HAP-1 (cell line): Measurements from ENCODE around the gene ETV7.

Experiments
- DNase-seq, 2 experiments: peaks; one replicate each; pipeline ENCODE4 v3.0.0-alpha.2; 2016 to 2020; ENCODE audit warnings: low spot score in 2 of 2
- H3K27me3 ChIP-seq: fragments of 250-450 bp; sonication (Bioruptor Pico); 2 replicates; pipeline ENCODE4 v1.5.1; 2020; ENCODE audit warnings: low read depth, mild to moderate bottlenecking, moderate library complexity
- H3K36me3 ChIP-seq: fragments of 250-450 bp; sonication (Bioruptor Pico); replicated peaks from 2 replicates; pipeline ENCODE4 v1.5.1; 2020; ENCODE audit warnings: mild to moderate bottlenecking
- H3K4me1 ChIP-seq: fragments of 250-450 bp; sonication (Bioruptor Pico); 2 replicates; pipeline ENCODE4 v1.5.1; 2020; ENCODE audit warnings: mild to moderate bottlenecking
- H3K4me3 ChIP-seq: fragments of 250-450 bp; sonication (Bioruptor Pico); 2 replicates; pipeline ENCODE4 v1.5.1; 2020; ENCODE audit warnings: mild to moderate bottlenecking, moderate library complexity
- H3K9me3 ChIP-seq: fragments of 250-450 bp; sonication (Bioruptor Pico); 2 replicates; pipeline ENCODE4 v1.5.1; 2020; ENCODE audit warnings: mild to moderate bottlenecking, moderate library complexity
- in situ Hi-C: fragments of 300-500 bp; cut with MboI; formaldehyde crosslinking; loops from 3 replicates; pipeline ENCODE4 v1.14.3; 2020; ENCODE audit warnings: low sequenced_read_pairs, inconsistent platforms, mixed read lengths

ETV7 gene

GRCh38 chr6:36378243-36378920, 9.1 kb downstream of the ETV7 start:
- in situ Hi-C loops = no loop called here
- Histone ChIP-seq H3K36me3 (no peaks in the 10 kb centered on the region), H3K27me3 (no peaks in the 10 kb centered on the region), H3K4me3 (no peak overlapping the region), H3K9me3 (no peaks in the 10 kb centered on the region), H3K4me1 (peaks cover 5% of the 10 kb centered on the region)
- DNase-seq = no peak

GRCh38 chr6:36377594-36377993, 9.9 kb downstream of the ETV7 start:
- in situ Hi-C loops = no loop called here
- H3K4me1 ChIP-seq = peaks cover 5% of the 10 kb centered on the region
- no peak overlapping the region for H3K4me3 ChIP-seq
- H3K36me3 ChIP-seq = no peaks in the 10 kb centered on the region
- H3K9me3 ChIP-seq = no peaks in the 10 kb centered on the region
- H3K27me3 ChIP-seq = no peaks in the 10 kb centered on the region
- no peak for DNase-seq

- Histone ChIP-seq H3K27me3 (no peaks in the 10 kb centered on the region), H3K36me3 (no peaks in the 10 kb centered on the region), H3K4me1 (peaks cover 5% of the 10 kb centered on the region), H3K9me3 (no peaks in the 10 kb centered on the region), H3K4me3 (no peak overlapping the region)
- in situ Hi-C loops = no loop called here
- DNase-seq = no peak
These were observed 10.7 kb downstream of the ETV7 start for GRCh38 chr6:36376742-36377141.

- no peak for DNase-seq
- Histone ChIP-seq H3K27me3 (no peaks in the 10 kb centered on the region), H3K36me3 (no peaks in the 10 kb centered on the region), H3K9me3 (no peaks in the 10 kb centered on the region), H3K4me1 (no peaks in the 10 kb centered on the region), H3K4me3 (no peak overlapping the region)
- in situ Hi-C loops = no loop called here
These were observed 11.3 kb downstream of the ETV7 start for GRCh38 chr6:36376183-36376582.

GRCh38 chr6:36375644-36376155, 11.8 kb downstream of the ETV7 start:
- no peak for DNase-seq
- in situ Hi-C loops = no loop called here
- no peaks in the 10 kb centered on the region for H3K4me1 ChIP-seq
- no peak overlapping the region for H3K4me3 ChIP-seq
- H3K36me3 ChIP-seq = no peaks in the 10 kb centered on the region
- no peaks in the 10 kb centered on the region for H3K9me3 ChIP-seq
- no peaks in the 10 kb centered on the region for H3K27me3 ChIP-seq

GRCh38 chr6:36374972-36375371, 12.5 kb downstream of the ETV7 start:
- no peaks in the 10 kb centered on the region for H3K9me3 ChIP-seq
- in situ Hi-C loops = no loop called here
- DNase-seq = no peak
- H3K4me1 ChIP-seq = no peaks in the 10 kb centered on the region
- no peak overlapping the region for H3K4me3 ChIP-seq
- no peaks in the 10 kb centered on the region for H3K27me3 ChIP-seq
- H3K36me3 ChIP-seq = no peaks in the 10 kb centered on the region

- in situ Hi-C loops = no loop called here
- H3K27me3 ChIP-seq = no peaks in the 10 kb centered on the region
- DNase-seq = no peak
- no peaks in the 10 kb centered on the region for H3K36me3 ChIP-seq
- no peak overlapping the region for H3K4me3 ChIP-seq
- no peaks in the 10 kb centered on the region for H3K9me3 ChIP-seq
- 0 out of 2 replicates have a peak, but pooled peaks cover 3% of the 10 kb centered on the region for H3K4me1 ChIP-seq
These were observed 13.3 kb downstream of the ETV7 start for GRCh38 chr6:36374194-36374593.

GRCh38 chr6:36373368-36374019, 14.0 kb downstream of the ETV7 start:
- no peak for DNase-seq
- Histone ChIP-seq H3K36me3 (no peaks in the 10 kb centered on the region), H3K27me3 (no peaks in the 10 kb centered on the region), H3K9me3 (no peaks in the 10 kb centered on the region), H3K4me3 (no peak overlapping the region), H3K4me1 (0 out of 2 replicates have a peak, but pooled peaks cover 3% of the 10 kb centered on the region)
- in situ Hi-C loops = no loop called here

- H3K27me3 ChIP-seq = no peaks in the 10 kb centered on the region
- no peak overlapping the region for H3K4me3 ChIP-seq
- H3K9me3 ChIP-seq = no peaks in the 10 kb centered on the region
- in situ Hi-C loops = no loop called here
- 0 out of 2 replicates have a peak, but pooled peaks cover 3% of the 10 kb centered on the region for H3K4me1 ChIP-seq
- H3K36me3 ChIP-seq = no peaks in the 10 kb centered on the region
- no peak for DNase-seq
These were observed 15.4 kb downstream of the ETV7 start for GRCh38 chr6:36372088-36372487.

GRCh38 chr6:36371211-36371610, 16.3 kb downstream of the ETV7 start:
- in situ Hi-C loops = no loop called here

GRCh38 chr6:36370638-36371037, 16.8 kb downstream of the ETV7 start:
- Histone ChIP-seq H3K4me1 (0 out of 2 replicates have a peak, but pooled peaks cover 3% of the 10 kb centered on the region), H3K27me3 (no peaks in the 10 kb centered on the region), H3K36me3 (no peaks in the 10 kb centered on the region), H3K9me3 (no peaks in the 10 kb centered on the region), H3K4me3 (no peak overlapping the region)
- in situ Hi-C loops = no loop called here
- DNase-seq = no peak

More at GRCh38 chr6:36371211-36371610, 16.3 kb downstream of the ETV7 start:
- Histone ChIP-seq H3K9me3 (no peaks in the 10 kb centered on the region), H3K36me3 (no peaks in the 10 kb centered on the region), H3K4me1 (0 out of 2 replicates have a peak, but pooled peaks cover 3% of the 10 kb centered on the region), H3K27me3 (no peaks in the 10 kb centered on the region), H3K4me3 (no peak overlapping the region)
- DNase-seq = no peak

GRCh38 chr6:36368921-36369865, 18.3 kb downstream of the ETV7 start:
- no peak for DNase-seq
- no peaks in the 10 kb centered on the region for H3K36me3 ChIP-seq
- in situ Hi-C loops = no loop called here
- H3K27me3 ChIP-seq = no peaks in the 10 kb centered on the region
- H3K9me3 ChIP-seq = no peaks in the 10 kb centered on the region
- H3K4me3 ChIP-seq = no peak overlapping the region
- H3K4me1 ChIP-seq = 0 out of 2 replicates have a peak, but pooled peaks cover 3% of the 10 kb centered on the region

- DNase-seq = no peak
- Histone ChIP-seq H3K4me1 (0 out of 2 replicates have a peak, but pooled peaks cover 3% of the 10 kb centered on the region), H3K9me3 (no peaks in the 10 kb centered on the region), H3K27me3 (no peaks in the 10 kb centered on the region), H3K4me3 (no peak overlapping the region), H3K36me3 (no peaks in the 10 kb centered on the region)
- in situ Hi-C loops = no loop called here
These were observed 19.0 kb downstream of the ETV7 start for GRCh38 chr6:36368421-36368820.
